Stimulated activated CD8-positive, alpha-beta memory T cell treated with anti-CD3 and anti-CD28 coated beads, Interleukin-12 subunit alpha, Interleukin-12 subunit beta, amount 100 ng/mL, for 24 hours (primary cell): ENCODE results near the gene FOXA1.
A peak's percentile ranks its signal among the peaks of the same experiment; 100 is the strongest.

Experiments
- DNase-seq: peaks from one replicate; pipeline ENCODE4 v3.0.0-alpha.2; 2020; ENCODE audit errors: extremely low read depth

The FOXA1 gene

DNA sequence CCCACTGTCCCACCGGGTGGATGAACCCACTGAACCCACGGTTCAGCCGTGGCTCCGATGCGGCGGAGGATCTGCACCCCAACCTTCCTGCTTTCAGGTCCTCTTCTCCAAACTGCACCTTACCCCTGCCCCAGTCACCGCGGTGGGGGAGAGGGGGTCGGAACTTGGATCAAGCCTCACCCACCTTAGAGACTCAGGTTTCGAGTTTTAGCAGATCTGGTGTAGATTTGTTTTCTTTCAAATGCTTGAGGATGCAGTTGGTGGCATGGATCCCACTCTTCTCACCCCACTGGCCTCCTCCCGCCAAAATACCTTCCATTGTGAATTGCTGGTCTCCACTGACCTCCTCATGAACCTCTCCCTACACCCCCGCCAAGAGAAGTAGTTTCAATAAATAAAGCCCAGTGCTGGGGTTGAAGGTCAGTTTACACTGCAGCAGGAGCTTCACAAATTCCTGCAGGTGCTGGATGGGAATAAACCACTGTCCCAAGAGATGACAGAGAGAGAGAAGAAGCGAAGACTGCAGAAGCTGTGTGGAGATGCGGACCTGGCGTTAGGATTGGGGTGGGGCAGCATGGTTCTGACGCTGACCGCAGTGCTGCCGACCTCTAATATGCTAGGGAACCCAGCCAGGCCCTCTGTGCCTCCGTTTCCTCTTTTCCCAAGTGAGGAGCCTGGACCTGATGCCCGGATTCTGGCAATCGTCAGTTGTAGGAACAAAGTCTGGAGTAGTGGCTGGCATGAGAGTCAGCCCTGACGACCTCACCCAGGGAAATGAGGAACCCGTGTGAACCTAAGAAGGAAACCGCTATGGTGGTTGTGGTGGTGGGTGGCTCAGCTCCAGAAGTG is 7.8 kb upstream of the FOXA1 start:
- DNase-seq: no peak

GRCh38 chr14:37601865-37602264 is 6.8 kb upstream of the FOXA1 start:
- no peak for DNase-seq

DNA sequence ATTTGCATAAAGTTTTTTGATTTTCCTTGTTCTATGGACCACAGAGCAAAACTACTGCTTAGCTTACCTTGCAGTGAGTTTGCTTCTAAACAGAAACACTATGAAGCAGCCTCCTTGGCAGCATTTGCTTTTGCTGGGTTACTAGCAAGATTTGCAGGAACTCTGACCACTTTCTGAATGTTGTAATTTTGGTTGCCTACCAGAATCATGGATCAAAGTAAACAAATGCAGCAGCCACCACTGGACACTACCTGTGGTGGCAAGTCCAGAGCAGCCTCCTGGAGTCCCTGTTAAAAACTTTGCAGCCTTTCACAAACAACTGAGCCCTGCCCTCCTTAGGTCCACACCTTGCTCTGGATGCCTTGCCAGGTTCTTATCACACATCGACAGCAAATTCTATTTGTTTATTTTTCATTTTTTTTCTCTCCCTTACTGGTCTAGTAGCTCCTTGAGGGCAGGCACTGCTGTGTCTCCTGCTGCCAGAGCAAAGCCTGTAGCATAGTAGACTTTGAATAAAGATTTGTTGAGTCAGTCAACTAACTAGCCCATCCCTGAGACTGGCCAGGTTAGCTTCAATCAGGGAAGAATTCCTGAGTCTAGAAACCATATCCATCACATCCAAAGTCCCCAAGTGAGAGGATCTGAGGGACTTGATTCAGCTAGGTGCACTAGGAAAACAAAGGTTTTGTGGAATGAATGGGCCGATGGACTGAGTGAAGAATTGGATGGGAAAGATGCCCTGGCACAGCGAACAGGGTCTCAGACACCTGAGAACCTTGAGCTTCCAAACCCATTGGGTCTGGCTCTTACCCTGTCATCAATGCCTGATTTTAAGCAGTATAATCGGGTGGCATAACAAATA is 6.1 kb upstream of the FOXA1 start:
- DNase-seq: no peak

DNA sequence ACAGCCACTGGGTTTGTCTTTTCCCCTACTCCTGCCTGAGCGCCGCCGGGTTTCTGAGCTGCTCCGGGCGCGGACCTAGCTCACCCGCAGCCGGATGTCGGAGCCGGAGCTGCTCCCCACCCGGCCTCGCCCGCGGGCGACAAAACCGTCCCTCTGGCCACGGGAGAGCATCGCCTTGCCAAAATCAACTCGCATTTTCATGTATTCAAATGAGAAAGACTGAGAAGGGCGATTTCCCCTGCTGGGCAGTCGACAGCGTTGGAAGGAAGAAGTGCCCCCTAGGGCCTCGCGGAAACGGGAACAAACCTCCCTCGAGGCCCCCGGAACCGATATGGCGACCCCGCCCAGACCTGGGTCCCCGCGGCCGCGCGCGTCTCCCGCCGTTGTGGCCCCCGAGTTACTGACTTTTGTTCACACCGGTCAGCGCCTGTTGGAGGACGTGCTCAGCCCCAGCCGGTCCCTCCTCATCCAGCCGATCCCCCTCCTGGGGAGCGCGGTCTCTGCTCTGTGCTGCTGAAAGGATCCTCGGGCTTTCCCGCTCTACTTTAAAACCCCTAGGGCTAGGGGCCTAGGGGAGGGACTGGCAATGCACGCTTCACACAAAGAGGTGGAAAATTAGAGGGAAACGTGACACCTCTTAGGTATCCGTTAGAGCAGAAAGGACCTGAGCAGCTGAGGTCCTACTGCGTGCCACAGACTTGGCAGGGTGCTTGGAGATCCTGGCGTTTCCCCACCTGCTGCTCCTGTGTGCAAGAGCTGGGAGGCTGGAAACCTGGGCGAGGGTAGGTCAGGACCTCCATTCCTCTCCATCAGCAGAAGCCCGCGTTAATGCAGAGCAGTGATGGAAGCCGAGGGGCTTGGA is 4.7 kb upstream of the FOXA1 start:
- no peak for DNase-seq

GRCh38 chr14:37598747-37599506 is 3.9 kb upstream of the FOXA1 start:
- no peak for DNase-seq

DNA sequence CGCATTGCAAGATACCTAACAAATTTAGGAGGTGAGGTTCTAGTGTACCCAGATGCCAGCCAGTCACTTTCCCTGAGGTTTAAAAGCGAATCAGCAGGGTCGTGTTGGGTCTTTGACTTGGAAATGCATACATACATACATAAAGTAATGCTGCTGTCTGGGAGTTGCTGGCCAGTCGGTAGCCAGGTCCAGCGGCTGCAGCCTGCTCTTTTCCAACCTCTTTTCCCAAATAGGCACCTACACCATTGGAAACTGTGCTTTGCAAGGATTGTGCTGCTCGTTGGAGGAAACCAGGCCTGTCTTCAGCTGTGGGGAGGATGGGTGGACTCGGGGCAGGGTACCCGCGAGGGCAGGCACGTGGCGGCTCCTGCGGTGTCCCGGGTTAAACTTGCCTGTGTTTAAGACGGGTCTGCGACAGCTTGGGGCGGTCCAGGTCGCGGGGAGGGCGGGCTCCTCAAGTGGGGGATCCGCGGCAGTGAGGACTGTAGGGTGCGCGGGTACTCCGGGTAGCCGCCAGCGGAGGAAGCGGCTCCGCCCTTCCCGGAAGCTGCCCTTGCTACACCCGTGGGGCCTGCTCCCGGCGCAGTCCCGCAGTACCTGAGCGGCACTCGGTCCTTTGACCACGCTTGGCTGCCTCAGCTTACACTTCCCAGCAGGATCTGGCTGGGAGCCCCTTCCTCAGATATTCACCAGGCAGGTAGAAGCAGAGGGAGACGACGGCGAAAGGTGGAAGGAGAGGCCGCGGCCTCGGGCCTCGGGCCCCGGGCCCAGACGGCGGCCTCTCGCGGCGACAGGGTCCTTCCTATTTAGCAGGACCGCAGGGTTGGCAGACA is 3.1 kb upstream of the FOXA1 start:
- DNase-seq: no peak

DNA sequence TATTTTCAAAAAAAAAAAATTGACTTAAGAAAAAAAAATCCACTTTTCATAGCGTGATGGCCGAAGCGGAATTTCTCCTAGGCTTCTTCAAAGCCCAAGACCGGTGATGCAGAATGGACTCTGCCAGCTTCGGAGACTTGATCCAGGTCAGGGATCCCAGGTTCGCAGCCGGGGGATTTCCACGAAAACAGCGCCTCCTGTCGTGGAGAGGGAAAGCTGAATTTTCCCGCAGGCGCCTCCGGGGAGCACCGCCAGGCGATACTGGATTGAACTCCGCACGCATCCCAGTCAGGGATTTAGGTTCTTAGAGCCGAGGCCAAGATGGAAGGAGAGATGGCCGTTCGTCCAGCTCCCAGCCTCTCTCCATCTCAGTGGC is 2.5 kb upstream of the FOXA1 start:
- no peak for DNase-seq

DNA sequence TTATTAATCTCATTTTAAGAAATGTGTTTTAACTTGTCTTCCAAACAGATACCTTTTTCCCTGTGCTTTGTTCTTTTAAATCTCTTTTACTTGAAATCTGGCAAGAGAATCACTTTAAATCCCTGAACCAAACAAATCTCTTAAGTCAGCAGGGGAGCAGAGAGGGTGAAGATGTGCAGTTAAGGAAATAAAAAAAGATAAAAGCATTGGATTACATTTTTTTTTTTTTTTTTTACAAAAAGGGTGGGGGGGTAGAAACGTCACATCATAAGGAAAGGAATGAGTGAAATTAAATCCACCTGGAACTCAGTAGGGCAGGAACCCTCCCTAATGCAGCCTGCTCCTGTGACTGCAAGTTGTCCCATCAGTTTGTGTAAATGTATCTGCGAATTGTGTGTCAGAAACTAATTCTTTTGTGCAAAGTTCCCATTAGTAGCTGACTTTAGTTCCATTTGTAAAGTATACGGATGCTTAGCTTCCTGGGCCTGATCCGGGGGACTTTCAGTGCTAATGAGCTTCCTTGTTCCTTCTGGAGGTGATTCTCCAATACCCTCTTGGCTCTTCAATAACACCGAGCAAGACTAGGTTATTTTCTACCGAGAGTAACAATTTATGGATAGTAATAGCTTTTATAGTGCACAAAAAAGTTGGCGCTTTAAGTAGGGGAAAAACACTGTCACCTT is 1.9 kb upstream of the FOXA1 start:
- DNase-seq: no peak

GRCh38 chr14:37595809-37596621 is 966 bp upstream of the FOXA1 start:
- DNase-seq: peak; percentile 42

DNA sequence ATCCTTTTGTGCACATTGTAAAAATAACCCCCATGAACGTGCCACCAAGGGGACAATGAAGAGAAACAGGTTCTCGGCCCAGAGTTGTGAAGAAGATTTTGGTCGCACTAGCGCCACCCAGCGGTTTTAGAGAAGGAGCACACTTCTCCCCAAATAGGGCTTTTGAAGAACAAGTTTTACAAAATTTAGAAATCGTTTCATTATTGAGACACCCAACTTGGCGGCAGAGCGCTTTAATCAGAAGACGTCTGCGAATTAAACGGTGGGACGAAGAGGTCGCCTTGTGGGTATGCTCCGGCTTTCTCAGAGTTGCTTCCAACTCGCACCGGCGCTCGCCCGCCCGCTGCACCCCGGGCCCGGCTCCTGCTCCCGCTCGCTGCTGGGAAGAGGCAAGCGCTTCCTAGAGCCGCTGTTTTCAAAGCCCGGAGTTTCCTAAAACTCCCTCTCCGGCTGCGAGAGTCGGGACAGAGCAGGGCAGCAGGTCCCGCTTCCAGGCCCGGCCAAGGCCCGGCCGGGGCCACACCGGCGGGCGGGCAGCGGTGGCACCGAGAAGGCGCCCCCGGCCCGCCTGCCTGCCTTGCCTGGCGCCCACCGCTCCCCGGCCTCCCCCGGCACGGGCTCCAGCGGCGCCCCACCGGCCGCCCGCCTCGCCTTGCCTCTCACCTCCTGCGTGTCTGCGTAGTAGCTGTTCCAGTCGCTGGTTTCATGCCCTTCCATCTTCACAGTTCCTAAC is 645 bp downstream of the FOXA1 start:
- DNase-seq: no peak

DNA sequence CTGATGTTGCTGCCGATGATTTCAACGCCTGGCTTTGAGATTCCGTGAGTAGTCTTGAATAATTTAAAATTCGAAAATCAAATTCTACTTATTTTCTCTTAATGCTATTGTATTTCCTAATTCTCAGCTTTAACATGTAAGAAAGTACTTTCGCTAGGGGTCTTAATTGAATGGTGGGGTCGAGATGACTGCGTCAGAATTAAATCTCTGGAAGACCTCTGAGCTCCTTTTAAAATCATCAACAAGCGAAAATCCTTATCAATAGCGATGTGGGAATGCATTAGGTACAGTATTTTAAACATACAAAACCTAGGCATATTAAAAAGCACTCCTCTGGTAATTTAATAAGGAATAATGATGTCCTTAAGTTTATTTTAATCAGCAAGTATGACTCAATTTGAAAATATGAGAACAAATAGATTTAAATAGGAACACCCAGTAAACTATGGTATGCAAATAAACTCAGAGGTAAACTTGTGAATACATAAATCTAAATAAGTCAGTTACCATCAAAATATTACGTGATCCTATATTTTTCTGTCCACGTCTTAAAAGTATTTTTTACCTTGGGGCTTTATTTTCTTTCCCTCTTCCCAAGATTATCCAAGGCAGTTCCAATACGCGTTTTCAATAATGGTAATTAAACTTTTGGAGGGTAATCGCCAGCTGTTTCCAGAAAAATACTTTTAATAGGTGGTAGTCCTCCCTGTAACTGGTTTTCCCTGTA is 1.4 kb downstream of the FOXA1 start:
- no peak for DNase-seq

DNA sequence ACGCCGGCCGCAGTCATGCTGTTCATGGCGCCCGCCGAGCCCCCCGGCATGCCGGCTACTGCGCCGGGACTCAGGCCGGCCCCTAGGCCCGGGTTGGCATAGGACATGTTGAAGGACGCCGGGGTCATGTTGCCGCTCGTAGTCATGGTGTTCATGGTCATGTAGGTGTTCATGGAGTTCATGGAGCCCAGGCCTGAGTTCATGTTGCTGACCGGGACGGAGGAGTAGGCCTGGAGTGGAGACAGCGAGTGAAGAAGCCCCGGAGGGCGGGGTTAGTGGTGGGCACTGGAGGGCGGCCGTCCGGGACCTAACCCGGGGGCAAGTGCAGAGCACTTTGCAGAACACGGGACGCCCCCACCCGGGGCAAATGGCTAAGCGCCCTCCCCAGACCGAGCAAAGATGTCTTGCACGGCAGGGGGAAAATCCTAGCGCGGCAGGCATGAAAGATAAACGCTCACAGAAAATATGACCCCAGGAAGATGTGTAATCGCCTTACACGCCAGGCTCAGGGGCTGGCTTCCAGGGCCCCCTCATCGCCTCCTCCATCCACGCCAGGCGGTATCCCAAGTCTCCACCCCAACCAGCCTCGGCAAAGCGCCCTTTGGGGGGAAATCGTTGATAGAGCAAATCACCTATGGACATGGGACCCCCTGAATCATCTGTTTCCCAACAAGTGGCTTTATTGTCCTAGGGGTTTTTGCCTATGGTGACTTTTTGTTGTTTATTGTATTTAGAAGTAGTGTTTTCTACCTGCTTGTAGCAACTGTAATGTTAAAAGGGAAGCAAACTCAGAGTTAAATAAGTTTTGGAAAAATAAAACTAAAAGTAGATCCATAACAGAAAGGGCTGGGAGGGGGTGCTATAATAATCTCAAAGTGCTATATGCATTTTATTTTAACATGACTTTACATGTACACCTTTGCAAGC is 2.3 kb downstream of the FOXA1 start:
- no peak for DNase-seq

DNA sequence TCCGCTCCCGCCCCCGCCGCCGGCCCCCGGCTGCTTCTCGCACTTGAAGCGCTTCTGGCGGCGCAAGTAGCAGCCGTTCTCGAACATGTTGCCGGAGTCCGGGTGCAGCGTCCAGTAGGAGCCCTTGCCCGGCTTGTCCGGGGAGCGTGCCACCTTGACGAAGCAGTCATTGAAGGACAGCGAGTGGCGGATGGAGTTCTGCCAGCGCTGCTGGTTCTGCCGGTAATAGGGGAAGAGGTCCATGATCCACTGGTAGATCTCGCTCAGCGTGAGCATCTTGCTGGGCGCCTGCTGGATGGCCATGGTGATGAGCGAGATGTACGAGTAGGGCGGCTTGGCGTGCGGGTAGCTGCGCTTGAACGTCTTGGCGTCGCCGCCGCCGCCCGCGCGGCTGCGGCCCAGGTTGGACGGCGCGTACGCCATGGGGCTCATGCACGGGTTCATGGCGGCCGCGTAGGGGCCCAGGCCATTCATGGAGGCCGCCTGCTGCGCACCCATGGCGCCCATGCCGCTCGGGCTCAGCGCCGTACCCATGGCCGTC is 3.0 kb downstream of the FOXA1 start:
- no peak for DNase-seq

- DNase-seq: no peak
These were observed 3.6 kb downstream of the FOXA1 start for GRCh38 chr14:37591311-37591940.

GRCh38 chr14:37590428-37591139 is 4.5 kb downstream of the FOXA1 start:
- DNase-seq: no peak
